ENCODE data around the gene TUFM. TPM values are rescaled to one million over a fixed set of nuclear protein-coding genes. Genes with fewer than 3 reads are reported as not detected.
"Not testable (repeated sequence)": the region's sequence is repeated elsewhere in the genome, so short reads cannot be mapped to it uniquely, and the experiment has no call there.

TUFM gene
- total and polyA plus RNA-seq, 4 donors = 67.2 to 154 (median 71.4) TPM

- no peak for ATAC-seq (ENCODE audit: low FRiP score)
- 50 to 54% methylated on average over 12 of the region's 12 CpGs for whole genome bisulfite sequencing, 2 donors
- intact Hi-C loops (cut with DNase I) = loop anchor here in 1 of 2 donors (5.0 kb wide), 1 partner anchor 70 kb away; no protein-coding TSS in a partner anchor
- H3K4me1 ChIP-seq (ENCODE audit: control insufficient read depth in 1 of 2, insufficient read depth in 2 of 2, low read length in 2 of 2) = no peaks in the 10 kb centered on the region
- H3K9me3 ChIP-seq (ENCODE audit: control insufficient read depth, low read length) = no peaks in the 10 kb centered on the region
- no peaks in the 10 kb centered on the region for H3K27me3 ChIP-seq (ENCODE audit: control insufficient read depth in 1 of 2, insufficient read depth in 2 of 2, low read length in 1 of 2)
- no peak overlapping the region for H3K4me3 ChIP-seq (ENCODE audit: low read length in 2 of 2)
- H3K27ac ChIP-seq (ENCODE audit: low read depth in 1 of 2, low read length in 2 of 2) = no peak overlapping the region
- H3K36me3 ChIP-seq (ENCODE audit: control insufficient read depth in 1 of 2, insufficient read depth in 2 of 2, low read length in 1 of 2) = no peaks in the 10 kb centered on the region
- no peak for DNase-seq
Observed at GRCh38 chr16:28876973-28877654, 31.0 kb upstream of the TUFM start.

- DNase-seq (no peak), ATAC-seq (ENCODE audit: low FRiP score) (no peak)
- H3K27me3 ChIP-seq (ENCODE audit: control insufficient read depth in 1 of 2, insufficient read depth in 2 of 2, low read length in 1 of 2) = no peaks in the 10 kb centered on the region
- intact Hi-C loops (cut with DNase I) = loop anchor here in 1 of 2 donors (5.0 kb wide), 1 partner anchor 71 kb away; no protein-coding TSS in a partner anchor
- WGBS, 2 donors = 35 to 42% methylated on average over 17 of the region's 17 CpGs
- no peak overlapping the region for H3K4me3 ChIP-seq (ENCODE audit: low read length in 2 of 2)
- H3K36me3 ChIP-seq (ENCODE audit: control insufficient read depth in 1 of 2, insufficient read depth in 2 of 2, low read length in 1 of 2) = no peaks in the 10 kb centered on the region
- H3K27ac ChIP-seq (ENCODE audit: low read depth in 1 of 2, low read length in 2 of 2) = no peak overlapping the region
- no peaks in the 10 kb centered on the region for H3K4me1 ChIP-seq (ENCODE audit: control insufficient read depth in 1 of 2, insufficient read depth in 2 of 2, low read length in 2 of 2)
- no peaks in the 10 kb centered on the region for H3K9me3 ChIP-seq (ENCODE audit: control insufficient read depth, low read length)
Observed at GRCh38 chr16:28876019-28876659, 30.0 kb upstream of the TUFM start.

GRCh38 chr16:28875134-28876018 lies 29.2 kb upstream of the TUFM start:
- no peak for DNase-seq
- no peaks in the 10 kb centered on the region for H3K27me3 ChIP-seq (ENCODE audit: control insufficient read depth in 1 of 2, insufficient read depth in 2 of 2, low read length in 1 of 2)
- intact Hi-C loops (cut with DNase I) = loop anchor here in 1 of 2 donors (5.0 kb wide), 1 partner anchor 72 kb away; no protein-coding TSS in a partner anchor
- ATAC-seq (ENCODE audit: low FRiP score) = no peak
- 56 to 59% methylated on average over 12 to 13 of the region's 13 CpGs for WGBS, 2 donors
- H3K9me3 ChIP-seq (ENCODE audit: control insufficient read depth, low read length) = no peaks in the 10 kb centered on the region
- no peaks in the 10 kb centered on the region for H3K4me1 ChIP-seq (ENCODE audit: control insufficient read depth in 1 of 2, insufficient read depth in 2 of 2, low read length in 2 of 2)
- H3K27ac ChIP-seq (ENCODE audit: low read depth in 1 of 2, low read length in 2 of 2) = no peak overlapping the region
- H3K36me3 ChIP-seq (ENCODE audit: control insufficient read depth in 1 of 2, insufficient read depth in 2 of 2, low read length in 1 of 2) = no peaks in the 10 kb centered on the region
- no peak overlapping the region for H3K4me3 ChIP-seq (ENCODE audit: low read length in 2 of 2)

GRCh38 chr16:28874406-28874805 lies 28.3 kb upstream of the TUFM start:
- Histone ChIP-seq H3K36me3 (ENCODE audit: control insufficient read depth in 1 of 2, insufficient read depth in 2 of 2, low read length in 1 of 2) (peaks cover 0 to 2% of the 10 kb centered on the region in 2 donors), H3K9me3 (ENCODE audit: control insufficient read depth, low read length) (no peaks in the 10 kb centered on the region), H3K27ac (ENCODE audit: low read depth in 1 of 2, low read length in 2 of 2) (no peak overlapping the region), H3K27me3 (ENCODE audit: control insufficient read depth in 1 of 2, insufficient read depth in 2 of 2, low read length in 1 of 2) (no peaks in the 10 kb centered on the region), H3K4me3 (ENCODE audit: low read length in 2 of 2) (no peak overlapping the region), H3K4me1 (ENCODE audit: control insufficient read depth in 1 of 2, insufficient read depth in 2 of 2, low read length in 2 of 2) (no peaks in the 10 kb centered on the region)
- ATAC-seq (ENCODE audit: low FRiP score) (no peak), DNase-seq (no peak)
- WGBS, 2 donors = 94 to 96% methylated on average over 6 of the region's 6 CpGs
- intact Hi-C loops (cut with DNase I) = no loop called here

GRCh38 chr16:28873543-28874201 lies 27.5 kb upstream of the TUFM start:
- peak in 1 of 2 donors; percentile 77 for DNase-seq
- Histone ChIP-seq H3K27me3 (ENCODE audit: control insufficient read depth in 1 of 2, insufficient read depth in 2 of 2, low read length in 1 of 2) (no peaks in the 10 kb centered on the region), H3K4me1 (ENCODE audit: control insufficient read depth in 1 of 2, insufficient read depth in 2 of 2, low read length in 2 of 2) (no peaks in the 10 kb centered on the region), H3K9me3 (ENCODE audit: control insufficient read depth, low read length) (no peaks in the 10 kb centered on the region), H3K4me3 (ENCODE audit: low read length in 2 of 2) (no peak overlapping the region), H3K27ac (ENCODE audit: low read depth in 1 of 2, low read length in 2 of 2) (no peak overlapping the region), H3K36me3 (ENCODE audit: control insufficient read depth in 1 of 2, insufficient read depth in 2 of 2, low read length in 1 of 2) (peaks cover 0 to 4% of the 10 kb centered on the region in 2 donors)
- intact Hi-C loops (cut with DNase I) = no loop called here
- ATAC-seq (ENCODE audit: low FRiP score) = no peak
- WGBS, 2 donors = 86 to 88% methylated on average over 16 to 18 of the region's 18 CpGs

GRCh38 chr16:28872952-28873351 lies 26.8 kb upstream of the TUFM start:
- Histone ChIP-seq H3K4me1 (ENCODE audit: control insufficient read depth in 1 of 2, insufficient read depth in 2 of 2, low read length in 2 of 2) (no peaks in the 10 kb centered on the region), H3K27me3 (ENCODE audit: control insufficient read depth in 1 of 2, insufficient read depth in 2 of 2, low read length in 1 of 2) (no peaks in the 10 kb centered on the region), H3K36me3 (ENCODE audit: control insufficient read depth in 1 of 2, insufficient read depth in 2 of 2, low read length in 1 of 2) (peaks cover 0 to 4% of the 10 kb centered on the region in 2 donors), H3K4me3 (ENCODE audit: low read length in 2 of 2) (no peak overlapping the region), H3K27ac (ENCODE audit: low read depth in 1 of 2, low read length in 2 of 2) (no peak overlapping the region), H3K9me3 (ENCODE audit: control insufficient read depth, low read length) (no peaks in the 10 kb centered on the region)
- no peak for DNase-seq
- ATAC-seq (ENCODE audit: low FRiP score) = no peak
- 79 to 84% methylated on average over 11 to 15 of the region's 15 CpGs for WGBS, 2 donors
- intact Hi-C loops (cut with DNase I) = no loop called here

GRCh38 chr16:28869201-28869600 lies 23.1 kb upstream of the TUFM start:
- intact Hi-C loops (cut with DNase I) = no loop called here

GRCh38 chr16:28867646-28868045 lies 21.5 kb upstream of the TUFM start:
- H3K9me3 ChIP-seq (ENCODE audit: control insufficient read depth, low read length); H3K27me3 ChIP-seq (ENCODE audit: control insufficient read depth in 1 of 2, insufficient read depth in 2 of 2, low read length in 1 of 2); intact Hi-C loops (cut with DNase I); H3K27ac ChIP-seq (ENCODE audit: low read depth in 1 of 2, low read length in 2 of 2); DNase-seq; H3K4me3 ChIP-seq (ENCODE audit: low read length in 2 of 2); ATAC-seq (ENCODE audit: low FRiP score); H3K36me3 ChIP-seq (ENCODE audit: control insufficient read depth in 1 of 2, insufficient read depth in 2 of 2, low read length in 1 of 2); H3K4me1 ChIP-seq (ENCODE audit: control insufficient read depth in 1 of 2, insufficient read depth in 2 of 2, low read length in 2 of 2): not testable (repeated sequence)
- 92% methylated on average over 9 of the region's 9 CpGs for WGBS, 2 donors

More at GRCh38 chr16:28869201-28869600, 23.1 kb upstream of the TUFM start:
- H3K27ac ChIP-seq (ENCODE audit: low read depth in 1 of 2, low read length in 2 of 2) = no peak overlapping the region
- DNase-seq (no peak), ATAC-seq (ENCODE audit: low FRiP score) (no peak)
- 91 to 92% methylated on average over 11 of the region's 11 CpGs for WGBS, 2 donors
- H3K4me3 ChIP-seq (ENCODE audit: low read length in 2 of 2) = no peak overlapping the region
- no peaks in the 10 kb centered on the region for H3K4me1 ChIP-seq (ENCODE audit: control insufficient read depth in 1 of 2, insufficient read depth in 2 of 2, low read length in 2 of 2)
- no peaks in the 10 kb centered on the region for H3K27me3 ChIP-seq (ENCODE audit: control insufficient read depth in 1 of 2, insufficient read depth in 2 of 2, low read length in 1 of 2)
- peaks cover 0 to 4% of the 10 kb centered on the region in 2 donors for H3K36me3 ChIP-seq (ENCODE audit: control insufficient read depth in 1 of 2, insufficient read depth in 2 of 2, low read length in 1 of 2)
- no peaks in the 10 kb centered on the region for H3K9me3 ChIP-seq (ENCODE audit: control insufficient read depth, low read length)
